Neuron (in vitro differentiated cells): ENCODE results near the gene DGUOK.
"Not testable (repeated sequence)": the region's sequence is repeated elsewhere in the genome, so short reads cannot be mapped to it uniquely, and the experiment has no call there.

ENCODE experiments used
- H2AFZ ChIP-seq: one replicate; pipeline ENCODE4 v1.6.1; 2013; ENCODE audit warnings: low read depth, mild to moderate bottlenecking, inconsistent platforms, low read length, moderate library complexity
- H3K27me3 ChIP-seq: one replicate; pipeline ENCODE4 v1.6.1; 2013; ENCODE audit warnings: low read length; ENCODE audit not compliant: insufficient read depth
- H3K36me3 ChIP-seq: one replicate; pipeline ENCODE4 v1.6.1; 2013; ENCODE audit warnings: low read length; ENCODE audit not compliant: insufficient read depth
- H3K4me1 ChIP-seq: one replicate; pipeline ENCODE4 v1.6.1; 2013; ENCODE audit warnings: low read length; ENCODE audit not compliant: insufficient read depth
- H3K4me3 ChIP-seq: 2 replicates; pipeline ENCODE4 v1.5.1; 2013; ENCODE audit warnings: mild to moderate bottlenecking, low read length, moderate library complexity
- H3K9me3 ChIP-seq: one replicate; pipeline ENCODE4 v1.6.1; 2013; ENCODE audit warnings: low read length

Gene DGUOK

DNA sequence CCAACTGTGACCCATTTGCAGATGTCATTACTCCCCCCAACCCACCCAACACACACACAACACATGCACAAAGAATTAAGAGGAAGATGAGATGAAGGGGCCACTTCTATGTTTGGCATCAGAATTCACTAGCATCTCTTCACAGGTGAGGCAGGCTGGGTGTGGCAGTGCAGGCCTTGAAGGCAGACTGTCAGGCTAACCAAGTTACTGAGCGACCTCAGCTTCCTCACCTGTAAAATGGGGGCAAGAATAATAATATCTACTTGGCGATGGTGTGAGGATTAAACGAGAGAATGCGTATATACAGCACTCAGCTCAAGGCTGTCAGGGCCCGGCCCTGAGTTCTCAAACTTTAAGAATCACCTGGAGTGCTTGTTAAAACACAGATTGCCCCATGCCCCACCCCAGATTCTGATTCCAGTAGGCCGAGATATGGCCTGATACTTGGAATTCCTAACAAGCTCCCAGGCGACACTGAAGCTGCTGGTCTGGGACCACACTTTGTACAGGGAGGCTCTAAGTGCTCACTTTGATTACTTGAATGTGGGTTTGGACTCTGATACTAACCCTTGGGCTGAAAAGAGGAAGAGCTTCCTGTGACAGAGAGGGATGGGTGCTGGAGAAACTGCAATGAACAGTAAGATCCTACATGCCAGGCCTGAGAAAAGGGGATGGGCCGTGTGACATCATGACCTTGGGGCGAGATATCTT, 32.8 kb upstream of the DGUOK start:
- no peaks in the 10 kb centered on the region for H3K9me3 ChIP-seq
- H3K36me3 ChIP-seq: no peaks in the 10 kb centered on the region
- peaks cover 13% of the 10 kb centered on the region for H3K27me3 ChIP-seq
- no peak overlapping the region for H3K4me3 ChIP-seq
- H3K4me1 ChIP-seq: peaks cover 20% of the 10 kb centered on the region
- H2AFZ ChIP-seq: no peak overlapping the region

- Histone ChIP-seq H2AFZ (no peak overlapping the region), H3K27me3 (peaks cover 13% of the 10 kb centered on the region), H3K9me3 (no peaks in the 10 kb centered on the region), H3K4me1 (peaks cover 20% of the 10 kb centered on the region), H3K36me3 (no peaks in the 10 kb centered on the region), H3K4me3 (no peak overlapping the region)
Measured at GRCh38 chr2:73894475-73894850, 32.2 kb upstream of the DGUOK start.

- Histone ChIP-seq H3K4me3 (no peak overlapping the region), H3K9me3 (no peaks in the 10 kb centered on the region), H3K36me3 (no peaks in the 10 kb centered on the region), H2AFZ (no peak overlapping the region), H3K27me3 (peaks cover 13% of the 10 kb centered on the region), H3K4me1 (peaks cover 20% of the 10 kb centered on the region)
Measured at GRCh38 chr2:73894877-73895276, 31.8 kb upstream of the DGUOK start.

DNA sequence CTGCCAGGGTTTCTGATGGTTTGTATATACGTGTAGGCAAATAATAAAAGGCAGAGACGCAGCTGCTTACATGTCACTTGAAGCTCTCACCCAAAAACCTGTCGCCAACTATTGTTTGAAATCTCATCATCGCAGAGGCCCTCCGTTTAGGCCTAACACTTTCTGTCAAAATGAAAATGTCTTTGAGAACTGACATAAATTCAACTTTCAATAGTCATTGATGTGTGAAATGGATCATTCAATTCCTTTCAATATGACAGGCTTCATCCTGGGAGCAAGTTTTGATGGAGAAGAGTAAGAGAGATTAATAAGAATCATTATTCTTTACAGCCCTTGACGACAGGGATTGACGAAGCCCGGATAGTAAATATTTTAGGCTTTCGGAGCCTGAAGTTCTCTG, 31.2 kb upstream of the DGUOK start:
- no peaks in the 10 kb centered on the region for H3K36me3 ChIP-seq
- no peak overlapping the region for H3K4me3 ChIP-seq
- H2AFZ ChIP-seq: no peak overlapping the region
- H3K4me1 ChIP-seq: peaks cover 20% of the 10 kb centered on the region
- peaks cover 13% of the 10 kb centered on the region for H3K27me3 ChIP-seq
- H3K9me3 ChIP-seq: no peaks in the 10 kb centered on the region

DNA sequence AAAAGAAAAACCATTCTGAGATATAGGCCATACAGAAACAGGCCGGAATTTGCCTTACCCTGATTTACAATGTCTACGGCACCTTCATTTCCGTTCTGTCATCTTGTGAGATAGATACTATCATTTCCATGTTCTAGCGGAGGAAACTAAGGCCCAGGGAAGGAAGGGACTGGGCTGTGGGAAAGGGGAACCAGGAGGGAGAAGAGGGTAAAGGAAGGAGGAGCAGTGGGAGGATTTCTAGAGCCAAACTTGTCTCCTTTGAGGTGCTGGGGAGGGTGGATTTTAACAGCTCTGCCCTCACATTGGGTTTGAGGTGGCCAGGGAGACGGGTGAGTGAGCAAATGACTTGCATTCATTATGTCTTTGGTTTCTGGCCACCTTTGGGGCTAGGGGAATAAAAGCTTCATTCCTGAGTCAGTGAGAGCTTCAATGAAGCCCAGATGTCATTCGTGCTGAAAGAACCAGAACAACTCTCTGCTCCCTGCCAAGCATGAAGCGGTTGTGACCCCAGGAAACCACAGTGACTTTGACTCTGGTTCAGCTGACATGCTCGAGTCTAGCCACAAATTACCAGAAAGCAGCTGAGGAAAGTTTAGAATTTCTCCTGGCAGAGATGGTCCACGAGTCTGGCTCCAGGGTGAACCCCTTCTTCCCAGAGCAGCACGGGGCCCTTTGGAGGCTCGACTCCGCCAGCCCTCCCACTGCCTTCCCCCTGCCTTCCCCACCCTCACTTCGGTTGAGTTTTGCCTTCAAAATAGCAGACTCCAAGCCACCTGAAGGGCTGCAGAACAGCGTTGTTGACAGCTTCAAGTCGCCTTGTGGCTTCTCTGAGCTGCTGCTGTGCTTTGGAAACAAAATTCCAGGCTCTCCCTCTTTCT, 30.1 kb upstream of the DGUOK start:
- Histone ChIP-seq H3K9me3 (no peaks in the 10 kb centered on the region), H3K27me3 (peaks cover 2% of the 10 kb centered on the region), H3K4me3 (no peak overlapping the region), H3K4me1 (peaks cover 20% of the 10 kb centered on the region), H3K36me3 (no peaks in the 10 kb centered on the region), H2AFZ (no peak overlapping the region)

GRCh38 chr2:73897240-73897583, 29.5 kb upstream of the DGUOK start:
- Histone ChIP-seq H3K4me1 (peaks cover 20% of the 10 kb centered on the region), H3K36me3 (no peaks in the 10 kb centered on the region), H3K9me3 (no peaks in the 10 kb centered on the region), H3K4me3 (no peak overlapping the region), H2AFZ (no peak overlapping the region), H3K27me3 (no peaks in the 10 kb centered on the region)

DNA sequence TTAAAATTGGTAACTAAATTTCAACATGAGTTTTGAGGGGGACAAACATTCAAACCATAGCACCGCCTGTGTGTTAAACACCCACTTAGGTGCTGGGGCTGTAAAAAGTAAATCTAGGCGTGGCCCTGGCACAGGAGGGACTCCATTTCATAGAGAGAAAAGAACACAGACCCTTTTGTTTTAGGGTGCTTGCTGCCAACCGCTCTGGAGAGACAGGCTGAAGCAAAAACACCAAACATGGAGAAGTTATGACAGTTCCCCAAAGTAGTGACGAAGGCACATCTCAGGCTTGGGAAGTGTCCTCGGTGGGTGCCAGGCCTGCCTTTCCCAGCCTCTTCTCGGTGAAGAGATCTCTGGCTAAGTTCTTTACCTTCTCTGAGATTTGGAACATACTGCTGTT, 28.7 kb upstream of the DGUOK start:
- Histone ChIP-seq H3K27me3 (no peaks in the 10 kb centered on the region), H3K4me1 (peaks cover 15% of the 10 kb centered on the region), H3K36me3 (no peaks in the 10 kb centered on the region), H3K4me3 (no peak overlapping the region), H2AFZ (no peak overlapping the region), H3K9me3 (no peaks in the 10 kb centered on the region)

DNA sequence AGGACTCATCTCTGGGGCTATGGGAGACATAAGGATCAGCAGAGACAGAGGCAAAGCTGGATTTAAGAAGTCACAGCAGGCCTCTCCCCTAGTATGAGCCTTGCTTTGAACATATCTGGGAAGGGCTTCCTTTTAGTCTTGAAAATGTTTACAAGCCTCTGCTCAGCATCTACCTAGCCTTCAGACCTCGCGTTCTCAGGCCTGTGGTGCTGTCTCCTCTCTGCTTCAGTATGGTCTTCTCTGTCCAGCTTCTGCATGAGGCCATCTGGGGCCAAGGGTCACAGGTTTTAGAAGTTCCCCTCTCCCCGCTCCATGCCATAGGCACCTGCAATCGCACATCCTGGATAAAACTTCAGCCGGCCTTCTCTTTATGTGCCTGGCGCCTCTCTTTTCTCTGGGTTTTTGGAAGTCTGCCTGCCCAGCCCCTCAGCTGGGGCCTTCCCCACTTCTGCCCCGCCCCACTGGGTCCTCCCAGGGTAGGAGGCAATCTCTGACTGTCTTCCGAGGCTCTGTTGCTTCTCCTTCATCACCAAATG, 26.8 kb upstream of the DGUOK start:
- peaks cover 14% of the 10 kb centered on the region for H3K4me1 ChIP-seq
- no peaks in the 10 kb centered on the region for H3K27me3 ChIP-seq
- no peaks in the 10 kb centered on the region for H3K36me3 ChIP-seq
- no peaks in the 10 kb centered on the region for H3K9me3 ChIP-seq
- no peak overlapping the region for H2AFZ ChIP-seq
- no peak overlapping the region for H3K4me3 ChIP-seq

DNA sequence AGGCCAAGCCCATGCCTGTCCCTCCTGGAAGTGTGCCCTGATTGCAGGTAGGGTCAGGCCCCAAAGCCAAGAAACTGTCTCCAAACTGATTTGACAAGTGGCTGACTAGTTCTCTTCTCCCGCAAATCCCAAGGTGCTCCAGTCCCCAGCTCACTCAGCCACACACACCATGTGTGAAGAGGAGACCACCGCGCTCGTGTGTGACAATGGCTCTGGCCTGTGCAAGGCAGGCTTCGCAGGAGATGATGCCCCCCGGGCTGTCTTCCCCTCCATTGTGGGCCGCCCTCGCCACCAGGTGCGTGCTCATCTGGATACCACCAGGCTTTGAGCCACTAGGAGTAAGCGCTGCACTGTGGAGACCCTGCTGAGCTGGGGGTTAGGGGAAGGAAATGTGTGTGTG, 25.5 kb upstream of the DGUOK start:
- no peaks in the 10 kb centered on the region for H3K9me3 ChIP-seq
- H3K27me3 ChIP-seq: no peaks in the 10 kb centered on the region
- H2AFZ ChIP-seq: no peak overlapping the region

GRCh38 chr2:73902284-73902683, 24.4 kb upstream of the DGUOK start:
- H3K4me3 ChIP-seq: no peak overlapping the region
- no peaks in the 10 kb centered on the region for H3K27me3 ChIP-seq
- H3K4me1 ChIP-seq: peaks cover 1% of the 10 kb centered on the region
- no peak overlapping the region for H2AFZ ChIP-seq
- H3K9me3 ChIP-seq: no peaks in the 10 kb centered on the region
- no peaks in the 10 kb centered on the region for H3K36me3 ChIP-seq

More for the DNA sequence above, 25.5 kb upstream of the DGUOK start:
- no peak overlapping the region for H3K4me3 ChIP-seq
- no peaks in the 10 kb centered on the region for H3K36me3 ChIP-seq
- H3K4me1 ChIP-seq: peaks cover 12% of the 10 kb centered on the region

- no peak overlapping the region for H3K4me3 ChIP-seq
- no peak overlapping the region for H2AFZ ChIP-seq
- H3K36me3 ChIP-seq: no peaks in the 10 kb centered on the region
- no peaks in the 10 kb centered on the region for H3K27me3 ChIP-seq
- no peaks in the 10 kb centered on the region for H3K9me3 ChIP-seq
- no peaks in the 10 kb centered on the region for H3K4me1 ChIP-seq
Measured at GRCh38 chr2:73903313-73903712, 23.4 kb upstream of the DGUOK start.

DNA sequence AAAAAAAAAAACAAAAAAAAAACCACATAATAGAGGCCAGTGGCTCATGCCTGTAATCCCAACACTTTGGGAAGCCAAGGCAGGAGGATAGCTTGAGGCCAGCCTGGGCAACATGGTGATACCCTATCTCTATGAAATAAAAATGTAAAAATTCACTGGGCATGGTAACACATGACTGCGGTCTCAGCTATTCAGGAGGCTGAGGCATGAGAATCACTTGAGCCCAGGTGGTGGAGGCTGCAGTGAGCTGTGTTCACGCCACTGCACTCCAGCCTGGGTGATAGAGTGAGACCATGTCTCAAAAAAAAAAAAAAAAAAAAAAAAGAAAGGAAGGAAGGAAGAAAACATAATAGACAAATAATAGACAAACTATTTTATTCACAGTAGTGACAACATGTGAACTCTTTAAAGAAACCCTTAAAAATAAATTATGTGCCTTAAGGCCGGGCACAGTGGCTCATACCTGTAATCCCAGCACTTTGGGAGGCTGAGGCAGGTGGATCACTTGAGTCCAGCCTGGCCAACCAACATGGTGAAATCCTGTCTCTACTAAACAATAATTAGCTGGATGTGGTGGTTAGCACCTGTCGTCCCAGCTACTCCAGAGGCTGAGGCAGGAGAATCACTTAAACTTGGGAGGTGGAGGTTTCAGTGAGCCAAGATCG, 22.6 kb upstream of the DGUOK start:
- H3K4me3 ChIP-seq, H2AFZ ChIP-seq, H3K4me1 ChIP-seq, H3K9me3 ChIP-seq, H3K36me3 ChIP-seq, H3K27me3 ChIP-seq: not testable (repeated sequence)

DNA sequence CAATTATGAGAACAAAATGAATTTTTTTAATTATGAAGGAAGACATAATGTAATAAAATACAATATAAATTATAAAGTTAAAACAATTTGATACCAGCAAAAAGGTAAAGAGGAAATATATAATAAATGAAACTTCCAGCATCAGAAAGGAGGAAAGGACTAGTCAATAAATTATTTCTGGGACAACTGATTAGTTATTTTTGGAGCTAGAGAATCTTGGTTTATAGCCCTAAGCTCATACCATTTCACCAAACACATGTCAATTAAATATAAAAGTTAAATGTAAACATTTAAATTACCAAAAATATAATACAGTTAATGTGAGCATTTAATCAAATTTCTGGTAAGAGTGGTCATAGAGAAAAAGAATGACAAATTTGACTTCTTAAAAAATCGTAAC, 21.7 kb upstream of the DGUOK start:
- Histone ChIP-seq H3K27me3 (no peaks in the 10 kb centered on the region), H3K36me3 (no peaks in the 10 kb centered on the region), H2AFZ (no peak overlapping the region), H3K4me1 (no peaks in the 10 kb centered on the region), H3K9me3 (no peaks in the 10 kb centered on the region), H3K4me3 (no peak overlapping the region)
